Measurements from ENCODE around the gene OR52E5. TPM values are rescaled to one million over a fixed set of nuclear protein-coding genes. Genes with fewer than 3 reads are reported as not detected.

The OR52E5 gene
- total RNA-seq, 1 donor from 2014 or later, result not detected

DNA sequence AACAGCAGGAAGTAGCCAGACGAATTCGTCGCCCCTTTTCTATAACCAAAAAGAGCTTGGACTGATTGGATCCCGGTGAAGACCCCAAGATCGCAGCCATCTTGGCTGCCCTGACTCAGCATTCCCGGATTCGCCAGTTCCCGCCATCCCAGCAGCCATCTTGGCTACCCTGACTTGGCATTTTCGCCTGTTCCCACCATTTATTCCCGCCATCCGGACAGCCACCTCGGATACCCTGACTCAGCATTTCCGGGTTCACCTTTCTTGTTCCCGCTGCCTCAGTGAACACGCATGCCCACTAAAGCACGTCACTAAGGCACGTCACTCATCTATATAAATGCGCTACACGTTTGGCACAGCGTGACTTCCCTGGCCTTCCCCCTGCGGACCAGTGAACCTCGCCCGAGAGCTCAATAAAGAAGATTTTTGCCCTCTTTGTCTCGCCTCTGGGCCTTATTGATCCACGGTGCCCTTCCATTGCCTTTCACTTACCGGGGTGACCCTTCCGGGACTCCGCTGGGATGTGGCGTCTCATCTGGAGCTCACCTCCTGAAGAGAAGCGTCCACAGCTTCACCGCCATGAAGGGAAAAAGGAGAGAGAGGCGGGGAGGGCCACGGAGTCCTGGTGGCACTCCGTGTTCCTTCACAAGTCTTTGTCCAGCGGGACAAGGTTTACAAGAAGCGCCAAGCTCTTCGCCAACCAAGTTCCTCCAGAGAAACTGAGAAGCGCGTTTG is 45.0 kb downstream of the OR52E5 start:
- no peak for ATAC-seq

DNA sequence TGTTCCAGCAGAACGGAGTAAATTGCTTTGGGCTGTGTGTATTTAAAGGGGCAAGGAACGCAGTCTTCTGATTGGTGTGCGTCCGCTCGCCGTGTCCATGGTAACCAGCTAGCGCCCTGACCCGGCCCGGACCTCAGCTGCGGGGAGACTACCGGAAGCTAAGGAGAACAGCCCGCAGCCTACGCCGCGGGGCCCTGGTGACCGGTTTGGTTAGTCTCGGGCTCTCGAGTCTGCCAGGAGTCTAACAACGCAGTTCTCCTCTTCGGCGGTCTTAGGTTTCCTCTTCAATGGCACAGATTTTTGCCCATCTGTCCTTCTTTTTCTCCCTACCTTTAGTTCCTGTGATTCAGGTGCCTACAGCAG is 45.6 kb downstream of the OR52E5 start:
- ATAC-seq, result no peak

DNA sequence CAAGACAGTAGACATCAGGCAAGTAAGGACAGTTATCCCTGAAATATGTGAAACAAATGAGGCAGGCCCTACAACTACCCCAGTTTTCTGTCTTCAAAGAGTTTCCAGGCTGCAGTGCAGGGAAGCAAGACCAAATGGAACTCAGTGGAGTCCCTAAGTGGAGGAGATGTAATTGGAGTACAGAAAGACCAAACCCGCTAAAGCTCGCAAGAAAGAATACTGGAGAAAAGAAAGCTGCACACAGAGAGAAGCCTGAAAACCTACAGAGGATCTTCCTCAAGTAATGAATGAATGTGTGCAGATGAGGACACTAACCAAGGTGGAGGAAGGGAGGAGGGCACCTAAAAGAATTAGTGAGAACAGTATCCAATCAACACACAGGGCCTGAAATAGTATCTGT is 47.7 kb downstream of the OR52E5 start:
- no peak for ATAC-seq

DNA sequence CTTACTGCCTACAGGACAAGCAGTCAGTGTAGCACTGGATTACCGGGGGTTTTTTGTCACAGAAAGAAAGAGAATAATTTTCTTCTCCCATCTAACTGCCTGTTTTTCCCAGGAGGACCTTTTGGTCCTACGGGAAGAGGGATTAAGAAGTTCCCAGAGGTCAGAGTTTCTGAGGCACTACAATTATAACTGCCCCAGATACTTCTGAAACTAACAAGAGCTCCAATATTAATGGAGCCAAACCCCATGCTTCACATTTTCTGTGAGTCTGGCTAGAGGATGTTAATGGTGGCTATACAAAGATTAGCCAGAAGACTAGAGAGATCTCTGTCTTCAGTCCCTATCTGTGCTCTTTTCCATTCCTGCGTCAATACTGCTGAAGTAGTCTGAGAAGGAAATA is 48.9 kb downstream of the OR52E5 start, which contains the start of gene OR56A3:
Gene OR56A3 (plus strand): TSS at position 301 of the 400 bp plus-strand sequence. CDS start 5,096 bp downstream, outside the sequence.
- ATAC-seq, result no peak

Other genes with a start within 250 kb of the OR52E5 start
- gene TRIM5, start 208.1 kb upstream of the OR52E5 start, total RNA-seq, result 8.8 TPM
- gene TRIM22, start 203.4 kb upstream of the OR52E5 start, total RNA-seq, result 21.7 TPM
- not detected for gene OR56B1, start 156.8 kb upstream of the OR52E5 start, total RNA-seq
- gene OR52N4, start 139.0 kb upstream of the OR52E5 start, total RNA-seq, result not detected
- gene OR52N5, start 109.9 kb upstream of the OR52E5 start, total RNA-seq, result not detected
- gene OR52N1, start 101.9 kb upstream of the OR52E5 start, total RNA-seq, result not detected
- not detected for gene OR52N2, start 84.3 kb upstream of the OR52E5 start, total RNA-seq
- not detected for gene OR52E6, start 51.3 kb upstream of the OR52E5 start, total RNA-seq
- gene OR52E8, start 35.5 kb upstream of the OR52E5 start, total RNA-seq, result not detected
- gene OR52E4, start 12.6 kb upstream of the OR52E5 start, total RNA-seq, result not detected
- gene OR56A3, start 49.0 kb downstream of the OR52E5 start, total RNA-seq, result not detected
- gene OR56A5, start 75.3 kb downstream of the OR52E5 start, total RNA-seq, result not detected
- gene OR52L1, start 93.8 kb downstream of the OR52E5 start, total RNA-seq, result not detected
- not detected for gene OR56A4, start 113.7 kb downstream of the OR52E5 start, total RNA-seq
- not detected for gene OR56A1, start 137.6 kb downstream of the OR52E5 start, total RNA-seq
- gene OR56B4, start 214.5 kb downstream of the OR52E5 start, total RNA-seq, result not detected

Measured in esophagus mucosa (tissue), 1 donor.